SK-MEL-5 (cell line): Measurements from ENCODE around the gene TOLLIP. TPM values are rescaled to one million over a fixed set of nuclear protein-coding genes. Genes with fewer than 3 reads are reported as not detected.
A peak's percentile ranks its signal among the peaks of the same experiment; 100 is the strongest.

ENCODE experiments used
- DNase-seq: peaks from one replicate; pipeline ENCODE4 v3.0.0-alpha.2; 2016; ENCODE audit warnings: low read depth, low spot score
- in situ Hi-C: cut with HindIII; loops from 2 replicates; pipeline ENCODE4 v1.10.0; 2016; ENCODE audit warnings: low sequenced_read_pairs, high pct_unique_total_duplicates, low pct_unique_long_range_greater_than_20kb
- total RNA-seq: library from RNA; depleted of rRNA; stranded (reverse); fragments of >200 nt; shearing (Covaris generic); gene quantifications from 2 replicates; pipeline ENCODE4 v1.2.3, GENCODE V29; 2014

The TOLLIP gene
- total RNA-seq, 1 experiment from 2014 or later = 33.5 TPM

- in situ Hi-C loops = no loop called here
- DNase-seq = no peak
Observed at GRCh38 chr11:1292644-1293618, 16.5 kb downstream of the TOLLIP start.

GRCh38 chr11:1292018-1292643 is 17.3 kb downstream of the TOLLIP start:
- no peak for DNase-seq
- in situ Hi-C loops = no loop called here

GRCh38 chr11:1291295-1292017 is 18.0 kb downstream of the TOLLIP start:
- in situ Hi-C loops = no loop called here

GRCh38 chr11:1290052-1291040 is 19.1 kb downstream of the TOLLIP start:
- in situ Hi-C loops = no loop called here
- DNase-seq = no peak

More at GRCh38 chr11:1291295-1292017, 18.0 kb downstream of the TOLLIP start:
- no peak for DNase-seq

GRCh38 chr11:1289211-1289935 is 20.1 kb downstream of the TOLLIP start:
- in situ Hi-C loops = no loop called here
- DNase-seq = no peak

GRCh38 chr11:1288426-1289151 is 20.8 kb downstream of the TOLLIP start:
- in situ Hi-C loops = no loop called here
- DNase-seq = no peak

- DNase-seq = no peak
- in situ Hi-C loops = no loop called here
Observed at GRCh38 chr11:1287928-1288327, 21.5 kb downstream of the TOLLIP start.

GRCh38 chr11:1285876-1286275 is 23.6 kb downstream of the TOLLIP start:
- in situ Hi-C loops = no loop called here
- no peak for DNase-seq

GRCh38 chr11:1285316-1285744 is 24.1 kb downstream of the TOLLIP start:
- DNase-seq = no peak
- in situ Hi-C loops = no loop called here

- DNase-seq = no peak
- in situ Hi-C loops = no loop called here
Observed at GRCh38 chr11:1283906-1284305, 25.5 kb downstream of the TOLLIP start.

- DNase-seq = no peak
- in situ Hi-C loops = no loop called here
Observed at GRCh38 chr11:1283091-1283511, 26.3 kb downstream of the TOLLIP start.

- in situ Hi-C loops = no loop called here
Observed at GRCh38 chr11:1281974-1282365, 27.5 kb downstream of the TOLLIP start.

GRCh38 chr11:1281326-1281973 is 28.0 kb downstream of the TOLLIP start:
- DNase-seq = no peak
- in situ Hi-C loops = no loop called here

More at GRCh38 chr11:1281974-1282365, 27.5 kb downstream of the TOLLIP start:
- peak; percentile 35 for DNase-seq

GRCh38 chr11:1280116-1281035 is 29.1 kb downstream of the TOLLIP start:
- DNase-seq = no peak
- in situ Hi-C loops = no loop called here
